Measurements from ENCODE around the gene MAP3K8.
"Not testable (repeated sequence)": the region's sequence is repeated elsewhere in the genome, so short reads cannot be mapped to it uniquely, and the experiment has no call there.

MAP3K8 gene

DNA sequence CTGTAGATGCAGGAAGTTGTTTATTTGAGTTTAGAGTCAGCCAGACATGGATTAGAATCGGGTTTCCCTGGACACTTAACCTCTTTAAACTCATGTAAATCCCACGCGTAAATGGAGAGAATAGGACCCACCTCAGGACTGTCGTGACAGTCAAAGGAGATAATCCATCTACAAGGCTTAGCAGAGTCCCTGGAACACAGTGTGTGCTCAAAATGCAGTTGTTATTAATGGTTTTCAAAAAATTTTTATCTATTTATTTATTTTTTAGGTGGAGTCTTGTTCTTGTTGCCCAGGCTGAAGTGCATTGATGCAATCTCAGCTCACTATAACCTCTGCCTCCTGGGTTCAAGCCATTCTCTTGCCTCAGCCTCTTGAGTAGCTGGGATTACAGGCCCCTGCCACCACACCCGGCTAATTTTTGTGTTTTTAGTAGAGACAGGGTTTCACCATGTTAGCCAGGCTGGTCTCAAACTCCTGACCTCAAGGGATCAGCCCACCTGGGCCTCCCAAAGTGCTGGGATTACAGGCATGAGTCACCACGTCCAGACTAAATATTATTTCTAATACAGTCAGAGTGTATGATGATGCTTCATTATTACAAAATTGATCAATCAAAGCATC is 10.2 kb upstream of the MAP3K8 start:
- not testable (repeated sequence) for DNase-seq

GRCh38 chr10:30425336-30426075 is 8.5 kb upstream of the MAP3K8 start:
- DNase-seq, result no peak

- no peak for DNase-seq
Measured at GRCh38 chr10:30430544-30431298, 3.3 kb upstream of the MAP3K8 start.

DNA sequence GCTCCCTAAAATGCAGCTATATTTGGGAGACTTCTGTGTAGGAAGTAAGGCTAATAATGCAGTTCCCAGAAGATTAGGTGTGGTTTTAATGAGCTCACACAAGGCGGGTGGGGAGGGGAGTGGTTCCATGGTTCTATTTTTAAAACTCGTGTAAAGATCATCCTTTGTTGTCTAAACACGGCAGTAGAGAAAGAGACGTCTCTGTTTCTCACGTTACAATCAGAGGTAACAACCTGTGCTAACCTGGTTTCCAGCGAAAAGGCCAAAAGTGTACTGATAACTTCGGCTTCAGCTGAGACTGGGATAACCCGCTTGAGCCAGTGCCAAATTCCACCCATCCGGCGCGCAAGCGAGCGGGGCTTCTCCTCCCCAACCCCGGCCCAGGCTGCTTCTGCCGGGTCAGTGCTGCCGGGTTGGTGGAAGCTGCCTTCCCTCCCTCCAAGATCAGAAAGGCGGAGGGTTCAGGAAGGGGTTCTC is 2.5 kb upstream of the MAP3K8 start:
- DNase-seq, result no peak

GRCh38 chr10:30432622-30433305 is 1.2 kb upstream of the MAP3K8 start:
- DNase-seq, result no peak

GRCh38 chr10:30433306-30433729 is 666 bp upstream of the MAP3K8 start:
- DNase-seq, result no peak

DNA sequence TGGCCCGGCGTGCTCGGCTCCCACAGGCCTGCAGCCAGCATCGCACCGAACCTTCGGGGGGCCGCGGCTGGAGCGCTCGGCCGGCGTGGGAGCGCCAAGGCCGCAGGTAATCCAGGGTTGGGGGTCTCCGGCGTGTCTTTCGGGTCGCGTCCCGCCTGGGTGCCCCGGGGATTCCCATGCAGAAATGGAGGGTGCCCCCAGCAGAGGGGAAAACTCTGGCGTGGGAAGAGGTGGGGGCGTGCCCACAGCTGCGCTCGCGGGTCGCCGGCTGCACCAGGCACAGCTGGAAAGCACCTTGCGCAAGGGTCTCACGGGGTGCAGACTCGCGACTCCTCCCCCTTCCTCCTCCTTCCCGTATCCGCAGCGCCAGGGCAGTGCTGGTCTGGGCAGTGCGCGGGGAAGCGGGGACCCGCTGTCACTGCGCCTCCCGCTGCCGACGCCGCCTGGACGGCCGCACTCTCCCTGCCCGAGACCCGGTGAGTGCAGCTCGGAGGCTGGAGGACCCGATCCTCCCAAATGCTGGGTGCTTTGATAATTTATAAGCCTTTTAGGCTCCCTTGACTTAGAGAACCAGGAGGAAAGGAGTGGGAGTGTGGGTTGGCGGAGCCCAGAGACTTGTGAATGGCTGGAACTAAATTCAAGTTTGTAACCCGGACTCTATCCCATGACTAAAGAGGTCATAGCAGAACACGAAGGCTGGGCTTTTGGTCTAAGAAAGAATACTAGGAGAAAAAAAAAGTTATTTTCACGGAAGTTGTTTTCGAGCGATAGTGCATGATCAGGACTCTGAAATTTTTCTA is 489 bp downstream of the MAP3K8 start:
- DNase-seq, result no peak

GRCh38 chr10:30435073-30435422 is 1.1 kb downstream of the MAP3K8 start:
- no peak for DNase-seq

DNA sequence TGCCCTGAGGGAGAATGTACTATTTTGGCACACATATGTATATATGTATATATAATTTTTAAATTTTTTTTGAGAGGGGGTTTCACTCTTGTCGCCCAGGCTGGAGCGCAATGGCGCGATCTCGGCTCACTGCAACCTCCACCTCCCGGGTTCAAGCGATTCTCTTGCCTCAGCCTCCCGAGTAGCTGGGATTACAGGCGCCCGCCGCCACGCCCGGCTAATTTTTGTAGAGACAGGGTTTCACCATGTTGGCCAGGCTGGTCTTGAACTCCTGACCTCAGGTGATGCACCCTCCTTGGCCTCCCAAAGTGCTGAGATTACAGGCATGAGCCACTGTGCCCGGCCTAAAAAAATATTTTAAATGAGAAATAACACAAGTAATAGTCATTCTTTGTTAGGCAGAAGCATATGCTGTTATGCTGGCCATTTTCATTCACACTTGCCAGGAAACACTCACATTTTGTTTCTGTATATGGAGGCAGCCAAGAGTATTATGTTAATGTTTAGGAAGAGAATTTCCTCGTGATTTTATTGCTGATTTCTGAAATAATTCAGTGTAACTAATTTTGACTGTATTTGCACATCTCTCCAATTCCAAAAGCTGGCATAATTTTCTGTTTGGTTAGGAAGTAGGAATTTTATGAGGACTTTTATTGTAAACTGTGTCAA is 1.6 kb downstream of the MAP3K8 start:
- DNase-seq, result not testable (repeated sequence)

- DNase-seq, result no peak
Measured at GRCh38 chr10:30436191-30436611, 2.2 kb downstream of the MAP3K8 start.

DNA sequence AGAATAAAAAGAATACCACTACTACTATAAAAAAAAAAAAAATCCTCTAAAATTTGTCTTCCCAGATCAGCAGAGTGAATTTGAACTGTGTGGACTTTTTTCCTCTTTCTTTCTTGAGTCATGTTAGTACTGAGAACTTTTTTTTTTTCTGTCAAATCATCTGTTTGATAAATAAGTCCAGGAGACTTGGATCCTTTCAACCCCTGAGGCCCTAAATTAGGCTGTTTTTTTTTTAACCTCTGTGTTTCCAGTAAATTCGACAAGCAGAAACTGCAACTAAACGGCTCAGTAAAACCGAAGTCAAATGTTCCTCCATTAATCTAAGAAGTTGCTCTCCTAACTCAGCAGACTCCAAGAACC is 2.7 kb downstream of the MAP3K8 start:
- no peak for DNase-seq

DNA sequence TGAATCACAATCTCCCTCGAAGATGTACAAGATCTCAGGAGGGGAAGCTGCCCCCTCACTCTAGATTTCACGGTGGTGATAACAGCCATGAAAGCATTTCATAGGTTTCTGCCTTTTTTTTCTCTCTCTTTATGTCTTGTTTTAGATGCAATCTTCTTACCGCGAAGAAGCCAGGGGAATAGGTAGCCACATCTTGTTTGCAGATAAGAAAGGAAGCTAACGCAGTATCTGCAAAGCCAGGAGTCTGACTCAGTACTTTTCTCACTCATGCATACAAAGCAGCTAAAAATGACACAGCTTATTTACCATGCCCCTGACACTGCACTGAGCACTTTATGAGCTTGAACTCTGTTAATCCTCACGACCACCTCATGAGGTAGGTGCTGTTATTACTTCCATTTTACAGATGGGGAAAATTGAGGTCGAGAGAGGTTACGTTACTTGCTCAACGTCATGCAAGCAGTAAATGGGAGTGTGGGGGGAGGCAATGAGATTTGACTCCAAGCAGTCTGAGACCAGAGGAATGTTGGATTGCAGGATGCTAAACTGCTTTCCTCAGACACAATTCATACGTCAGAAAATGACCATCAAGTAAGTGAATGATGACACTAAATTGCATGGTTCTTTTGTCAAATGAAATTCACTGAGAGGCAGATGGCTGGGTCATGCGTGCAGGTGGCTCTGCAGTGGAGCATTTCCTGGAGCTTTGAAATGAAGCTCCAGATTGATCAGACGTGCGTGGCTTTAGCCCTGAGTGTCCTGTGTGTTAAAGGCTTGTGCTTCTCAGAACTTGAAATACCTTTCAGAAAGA is 3.3 kb downstream of the MAP3K8 start:
- DNase-seq, result no peak

GRCh38 chr10:30438021-30438850 is 4.3 kb downstream of the MAP3K8 start:
- DNase-seq, result no peak

GRCh38 chr10:30439931-30440330 is 5.9 kb downstream of the MAP3K8 start:
- no peak for DNase-seq

DNA sequence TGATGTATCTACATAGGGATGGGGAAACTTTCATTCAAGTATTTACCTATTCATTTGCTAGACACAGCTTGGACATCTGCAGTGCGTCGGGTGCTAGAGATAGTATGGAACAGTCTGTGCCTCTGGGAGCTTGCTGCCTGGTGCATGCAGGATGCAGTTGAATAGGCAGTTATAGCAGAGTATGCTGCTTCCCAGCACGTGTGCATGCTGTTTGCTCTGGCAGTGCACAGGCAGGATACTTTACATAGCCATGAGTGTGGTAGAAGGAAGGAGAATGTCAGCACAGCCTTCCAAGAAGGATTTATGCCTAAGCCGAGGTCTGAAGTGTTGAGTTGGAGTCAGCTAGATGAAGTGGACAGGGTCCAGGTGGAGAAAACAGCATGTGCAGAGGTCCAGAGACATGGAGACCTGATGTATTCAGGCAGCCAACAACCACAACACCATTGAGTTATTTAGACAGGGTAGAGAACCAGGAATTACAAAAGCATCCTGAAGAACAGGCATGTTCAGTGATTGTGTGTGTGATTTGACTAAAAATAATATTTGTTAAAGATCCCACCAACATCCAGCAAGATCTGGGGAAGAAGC is 8.1 kb downstream of the MAP3K8 start:
- DNase-seq, result no peak

- no peak for DNase-seq
Measured at GRCh38 chr10:30443049-30443448, 9.1 kb downstream of the MAP3K8 start.

DNA sequence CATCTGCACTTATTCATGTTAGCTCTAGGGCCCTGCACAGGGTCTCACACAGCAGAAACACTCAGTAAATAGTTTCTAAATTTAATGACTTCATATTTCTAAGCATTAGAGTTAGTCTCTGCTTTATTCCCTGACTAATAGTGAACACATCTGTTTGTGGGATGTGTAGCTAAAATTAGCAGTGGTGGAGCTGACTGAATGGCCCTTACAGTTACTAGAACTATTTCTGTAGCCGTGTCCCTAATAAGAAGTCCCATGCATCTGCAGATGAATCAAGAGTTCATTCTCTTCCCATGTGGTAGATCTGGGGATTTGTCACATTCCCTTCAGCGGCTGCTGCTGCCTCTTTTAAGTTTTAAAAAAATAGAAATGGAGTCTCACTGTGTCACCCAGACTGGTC is 11.7 kb downstream of the MAP3K8 start:
- DNase-seq, result no peak

DNA sequence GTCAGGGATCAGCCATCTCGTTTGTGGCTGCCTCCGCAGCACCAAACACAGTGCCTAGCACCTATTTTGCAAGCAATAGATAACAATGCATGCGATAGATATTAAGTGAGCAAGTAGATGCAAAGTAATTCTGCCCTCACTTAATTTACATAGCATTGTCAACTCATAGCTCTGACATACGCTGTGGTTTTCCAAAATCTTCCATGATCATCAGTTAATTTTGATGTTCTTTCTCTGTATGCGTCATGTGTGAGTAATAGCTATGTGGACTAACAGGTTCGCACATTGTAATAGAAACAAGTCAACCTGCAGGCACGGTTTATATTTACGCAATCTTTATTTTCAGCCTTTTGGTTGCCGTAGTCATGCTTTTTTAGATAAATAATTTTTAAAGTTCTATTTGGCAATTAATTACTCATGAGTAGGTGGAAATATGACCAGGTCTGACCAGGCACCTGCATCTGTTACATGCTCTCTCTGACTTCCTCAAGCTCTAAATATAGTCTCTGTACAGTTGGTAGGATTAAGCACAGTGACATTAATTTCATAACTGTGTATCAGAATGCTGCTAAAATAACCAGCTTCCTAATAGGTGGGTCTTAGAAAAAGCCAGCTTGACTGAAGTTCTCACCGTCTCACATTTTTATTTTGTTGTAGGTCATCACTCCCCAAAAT is 13.3 kb downstream of the MAP3K8 start:
- no peak for DNase-seq

GRCh38 chr10:30448092-30448491 is 14.1 kb downstream of the MAP3K8 start:
- DNase-seq, result no peak
